GM19395 (cell line): ENCODE data around the gene BTAF1.

Source experiments
- ATAC-seq: cut with Tn5 transposase; IDR thresholded peaks from one replicate; pipeline ENCODE4 v1.9.1; 2021; ENCODE audit warnings: mild to moderate bottlenecking, moderate library complexity; ENCODE audit not compliant: unreplicated experiment

BTAF1 gene

DNA sequence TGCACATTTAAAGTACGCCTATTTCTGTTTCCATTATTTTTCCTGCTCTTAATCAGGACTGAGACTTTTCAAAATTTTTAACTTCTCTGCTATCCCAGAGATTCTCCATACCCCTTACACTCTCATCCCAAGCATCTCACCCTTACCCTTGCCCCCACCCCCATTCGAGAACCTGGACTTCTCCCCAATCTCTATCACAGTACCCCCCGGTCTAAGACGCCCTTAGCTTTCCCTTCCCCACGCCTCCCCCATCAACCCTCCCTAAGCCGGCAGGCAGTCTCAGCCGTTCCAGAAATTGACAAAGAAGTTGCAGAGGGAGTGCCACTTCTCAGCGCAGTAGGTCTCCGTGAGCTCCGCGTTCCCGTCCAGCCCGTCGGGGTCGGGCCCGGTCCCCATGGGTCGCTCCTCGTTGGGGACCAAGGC is 15.6 kb upstream of the BTAF1 start:
- ATAC-seq: no peak

DNA sequence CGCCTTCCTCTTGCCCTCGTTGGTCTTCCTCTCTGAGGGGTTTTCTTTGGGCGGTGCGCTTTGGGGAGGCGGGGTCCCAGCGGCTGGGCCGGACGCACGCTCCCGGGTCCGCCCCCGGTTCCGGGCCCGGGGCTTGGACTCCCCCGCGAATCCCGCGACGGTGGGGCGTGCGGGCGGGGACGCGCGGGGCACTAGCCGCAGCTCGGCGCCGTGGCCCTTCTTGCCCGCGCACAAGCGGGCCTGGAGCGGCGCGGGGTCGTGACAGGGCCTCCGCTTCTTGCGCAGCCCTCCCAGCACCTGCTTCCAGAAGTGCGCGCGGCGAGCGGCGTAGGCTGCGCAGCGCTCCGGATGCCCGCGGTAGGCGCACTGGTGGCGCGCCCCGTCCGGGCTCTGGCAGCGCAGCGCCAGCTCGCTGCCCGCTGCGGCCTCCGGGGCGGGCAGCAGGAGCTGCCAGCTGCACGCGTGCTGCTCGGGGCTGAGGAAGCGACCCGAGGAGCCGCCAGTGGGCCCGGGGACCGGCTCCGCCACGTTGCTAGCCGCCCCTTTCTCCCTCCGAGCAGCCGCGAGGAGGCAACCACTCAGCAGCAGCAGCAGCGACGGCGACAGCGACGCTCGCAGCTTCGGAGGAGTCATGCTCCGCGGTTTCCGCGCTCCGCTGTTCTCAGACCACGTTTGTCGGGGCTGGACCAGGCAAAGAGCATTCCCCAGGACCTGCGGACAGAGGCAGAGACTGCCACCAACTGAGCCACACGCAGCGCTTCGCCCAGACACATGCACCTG is 15.0 kb upstream of the BTAF1 start:
- peak; percentile 96 for ATAC-seq

DNA sequence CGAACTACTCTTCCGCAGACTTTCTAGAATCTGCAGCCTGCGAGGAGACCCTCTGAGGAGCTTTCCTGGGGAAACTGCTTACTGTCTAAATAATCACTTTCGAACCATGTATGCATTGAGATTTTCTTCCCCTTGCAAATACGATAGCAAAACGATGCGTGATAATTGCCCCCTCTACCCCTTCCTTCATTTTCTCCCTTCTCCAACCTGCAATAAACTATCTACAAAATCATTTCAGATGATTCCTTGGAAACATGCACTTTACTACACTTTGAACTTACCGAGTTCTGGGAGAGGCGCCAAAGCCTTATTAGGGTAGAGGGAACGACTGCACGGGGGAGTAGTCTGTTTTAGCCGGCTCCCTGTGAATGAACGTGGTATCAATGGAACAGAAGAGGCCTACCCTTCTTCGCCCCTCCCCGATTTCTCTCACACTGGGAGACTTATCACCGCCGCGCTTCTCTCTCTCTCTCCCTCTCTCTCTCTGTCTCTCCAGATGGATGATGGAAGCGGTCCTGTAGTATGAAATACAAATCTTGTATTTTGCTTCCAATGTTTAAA is 14.4 kb upstream of the BTAF1 start, which contains the start of gene FGFBP3:
FGFBP3 (minus strand) TSS at position 370 of the 561 bp plus-strand sequence. CDS start 517 bp downstream, outside the sequence.
- ATAC-seq: peak; percentile 8

DNA sequence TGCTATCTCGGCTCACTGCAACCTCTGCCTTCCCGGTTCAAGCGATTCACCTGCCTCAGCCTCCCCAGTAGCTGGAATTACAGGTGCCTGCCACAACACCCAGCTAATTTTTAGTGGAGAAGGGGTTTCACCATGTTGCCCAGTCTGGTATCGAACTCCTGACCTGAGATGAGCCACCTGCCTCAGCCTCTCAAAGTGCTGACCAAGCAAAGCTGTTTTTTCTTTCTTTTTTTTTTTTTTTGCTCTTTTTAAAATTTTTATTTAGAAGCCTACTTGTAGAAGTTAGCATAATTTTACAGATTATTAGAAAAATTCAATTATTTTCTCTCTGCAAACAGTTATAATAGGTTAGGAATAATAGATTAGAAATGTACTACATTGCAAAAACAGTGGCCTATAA is 13.1 kb upstream of the BTAF1 start:
- no peak for ATAC-seq

DNA sequence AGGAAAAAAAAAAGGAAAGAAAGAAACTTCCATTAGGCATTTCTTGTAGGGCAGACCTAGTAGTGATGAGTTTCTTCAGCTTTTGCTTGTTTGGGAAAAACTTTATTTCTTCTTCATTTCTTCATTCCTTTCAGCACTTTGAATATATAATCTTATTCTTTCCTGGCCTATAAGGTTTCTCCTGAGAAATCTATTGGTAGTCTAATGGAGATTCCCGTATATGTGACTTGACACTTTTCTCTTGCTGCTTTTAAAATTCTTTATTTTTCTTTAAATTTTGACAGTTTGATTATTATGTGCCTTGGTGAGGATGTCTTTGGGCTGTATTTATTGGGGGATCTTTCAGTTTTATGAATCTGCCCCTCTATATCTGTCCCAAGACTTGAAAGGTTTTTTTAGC is 3.9 kb upstream of the BTAF1 start:
- no peak for ATAC-seq

DNA sequence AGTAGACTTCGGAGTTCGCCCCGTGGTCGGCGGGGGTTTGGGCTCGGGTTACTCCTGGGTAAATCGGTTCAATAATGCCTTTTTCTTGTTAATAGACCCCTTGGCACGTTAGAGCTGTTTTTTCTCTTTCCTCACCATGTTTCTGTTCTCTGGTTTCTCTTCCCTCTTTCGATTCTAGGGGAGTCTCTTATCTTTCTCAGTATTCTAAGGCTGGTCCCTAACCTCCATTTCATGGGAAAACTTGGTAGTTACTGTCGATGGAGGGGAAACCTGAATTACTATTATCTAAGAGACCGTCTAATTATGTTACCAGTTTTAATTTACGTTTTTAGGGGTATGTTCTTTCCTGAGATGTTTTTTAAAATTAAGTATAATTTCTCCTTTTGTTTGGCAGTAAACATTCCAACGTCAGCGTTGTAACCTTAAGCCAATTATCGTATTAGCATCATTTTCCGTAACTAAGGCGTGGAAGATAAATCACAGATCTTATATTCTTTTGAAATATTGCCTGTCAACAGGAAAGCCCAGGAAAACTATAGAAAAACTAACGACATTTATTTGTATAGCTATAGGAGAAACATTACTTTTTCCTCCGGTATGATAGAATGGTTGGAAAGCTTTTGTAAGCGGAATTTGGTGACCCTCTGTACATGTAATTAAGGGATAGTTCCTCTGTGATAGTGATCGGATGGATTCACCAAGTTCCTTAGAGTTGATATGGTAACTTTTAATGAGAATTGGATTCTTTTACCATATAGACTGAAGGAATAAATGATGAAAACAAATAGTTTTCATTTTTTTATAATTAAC is 847 bp downstream of the BTAF1 start:
- ATAC-seq: peak; percentile 35

DNA sequence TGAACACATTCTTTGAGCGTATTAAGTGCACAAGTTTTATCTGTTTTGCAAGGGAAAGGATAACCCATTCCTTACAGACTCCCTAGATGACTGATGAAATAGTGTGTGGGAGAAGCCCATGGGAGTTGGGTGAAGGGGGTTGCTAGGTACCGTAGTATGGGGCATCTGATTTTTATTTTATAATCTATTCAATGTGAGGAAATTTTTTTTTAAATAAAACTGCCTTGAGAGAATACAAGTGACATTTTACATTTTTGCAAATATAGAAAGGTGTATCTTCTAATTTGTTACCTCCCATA is 1.4 kb downstream of the BTAF1 start:
- no peak for ATAC-seq

DNA sequence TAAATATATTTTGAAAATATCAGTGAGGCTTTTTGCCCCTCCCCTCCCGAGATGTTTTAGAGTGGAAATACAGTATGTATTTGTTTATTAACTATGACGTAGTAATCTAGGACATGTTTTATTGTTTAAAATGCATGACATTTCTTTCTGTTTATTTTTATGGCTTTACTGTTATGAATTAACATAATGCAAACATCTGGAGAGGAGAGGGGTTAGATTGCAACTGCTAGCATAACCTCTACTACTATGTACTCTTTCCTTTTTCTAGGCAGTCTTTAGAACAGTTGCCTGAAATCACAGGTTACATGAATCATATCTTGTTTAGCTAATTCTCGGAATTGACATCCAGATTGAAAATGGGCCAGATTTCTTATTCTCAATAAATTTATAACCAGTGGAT is 7.4 kb downstream of the BTAF1 start:
- no peak for ATAC-seq

DNA sequence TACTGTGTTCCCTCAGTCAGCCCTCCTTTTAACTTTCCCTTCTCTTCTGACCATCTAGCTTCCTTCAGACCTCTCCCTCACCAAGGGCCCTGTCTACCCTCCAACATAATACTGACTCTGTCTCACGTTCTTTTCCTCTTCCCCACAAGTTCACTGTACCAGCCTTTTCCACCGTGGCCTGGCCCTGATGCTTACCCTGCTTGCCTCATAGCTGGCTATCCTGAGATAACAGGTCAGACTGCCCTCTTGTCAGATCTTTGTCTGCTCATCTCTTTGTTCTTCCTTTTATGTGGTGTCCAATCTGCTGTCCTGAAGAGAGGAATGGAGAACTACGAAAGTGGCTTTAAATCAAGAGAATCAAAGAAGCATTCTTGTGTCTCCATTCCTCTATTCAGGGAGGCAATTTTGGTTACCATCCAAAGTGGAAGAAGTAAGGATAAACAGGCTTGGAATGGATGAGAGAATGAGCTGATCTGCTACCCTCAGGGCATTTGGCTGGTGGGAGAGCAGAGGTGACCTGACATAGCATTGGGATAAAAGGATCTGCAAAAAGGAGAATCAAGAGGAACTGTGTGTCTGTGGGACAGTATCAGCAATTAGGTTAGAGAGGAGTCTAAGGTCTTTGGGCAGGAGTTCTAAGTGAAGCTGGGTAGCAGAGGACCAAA is 8.1 kb downstream of the BTAF1 start:
- no peak for ATAC-seq

DNA sequence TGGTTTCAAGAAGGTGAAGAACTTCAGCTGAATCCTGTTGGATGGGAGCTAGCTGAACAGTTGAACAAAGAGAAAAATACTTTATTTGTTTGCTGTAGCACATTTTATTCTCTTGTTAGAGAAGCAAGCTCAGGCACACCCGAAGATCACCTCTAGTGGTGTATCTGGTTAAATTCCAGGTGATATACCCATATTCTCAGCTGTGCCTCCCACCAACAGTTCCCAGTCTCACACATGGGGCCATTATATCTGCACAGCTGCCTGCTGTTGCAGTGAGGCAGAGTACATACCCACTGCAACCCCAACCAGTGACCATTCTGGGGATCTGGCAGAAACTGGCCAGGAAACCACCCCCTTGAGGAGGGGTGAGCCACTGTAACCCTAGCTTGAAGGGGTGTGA is 9.2 kb downstream of the BTAF1 start:
- ATAC-seq: no peak

DNA sequence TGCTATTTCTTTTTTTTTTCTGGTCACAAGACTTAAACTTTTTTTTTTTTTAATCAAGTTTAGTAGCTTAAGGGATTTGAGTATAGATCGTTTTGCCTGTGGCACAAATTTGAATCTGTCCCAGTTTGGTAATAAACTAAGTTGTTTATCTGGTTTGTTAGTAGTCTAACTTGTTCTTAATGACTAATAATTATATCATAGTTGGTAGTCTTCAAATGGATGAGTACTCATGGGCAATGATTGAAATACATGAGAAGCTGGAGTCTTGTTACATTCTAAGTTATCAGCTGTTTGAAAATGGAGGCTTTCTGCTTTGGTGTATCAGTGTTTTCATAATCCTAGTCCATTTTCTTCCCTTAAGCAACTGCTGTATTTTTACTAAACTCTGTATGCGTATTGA is 12.3 kb downstream of the BTAF1 start:
- no peak for ATAC-seq

DNA sequence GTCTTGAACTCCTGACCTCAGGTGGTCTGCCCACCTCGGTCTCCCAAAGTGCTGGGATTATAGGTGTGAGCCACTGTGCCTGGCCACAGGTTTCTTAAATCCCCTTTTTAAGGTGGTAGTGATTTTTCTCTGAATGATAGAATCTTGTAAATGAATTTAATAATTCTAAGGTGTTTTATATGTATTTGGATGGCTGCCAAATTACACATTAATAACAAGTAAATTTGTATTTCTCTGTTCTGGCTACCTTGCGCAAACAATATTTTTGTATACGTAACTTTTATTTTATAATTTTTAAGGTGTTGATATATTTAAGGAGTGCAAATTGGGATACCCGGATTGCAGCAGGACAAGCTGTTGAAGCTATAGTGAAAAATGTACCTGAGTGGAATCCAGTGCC is 16.1 kb downstream of the BTAF1 start:
- ATAC-seq: no peak

DNA sequence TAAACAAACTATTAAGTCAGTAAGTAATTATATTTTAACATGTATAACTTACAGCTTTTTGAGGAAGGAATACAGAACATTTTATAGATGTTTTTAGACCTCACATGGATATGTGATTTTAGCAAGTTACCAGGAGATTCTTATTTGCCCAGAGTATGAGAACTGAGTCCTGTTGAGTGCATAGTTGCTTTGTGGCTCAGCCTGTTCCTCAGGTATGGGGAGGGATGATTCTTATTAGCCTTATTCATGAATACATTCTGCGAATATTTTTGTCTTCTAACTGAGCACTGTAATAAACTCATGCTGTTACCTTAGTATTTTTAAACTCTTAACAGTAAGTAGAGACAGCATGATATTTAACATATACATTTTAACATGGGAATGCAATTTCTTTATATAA is 17.9 kb downstream of the BTAF1 start:
- no peak for ATAC-seq

DNA sequence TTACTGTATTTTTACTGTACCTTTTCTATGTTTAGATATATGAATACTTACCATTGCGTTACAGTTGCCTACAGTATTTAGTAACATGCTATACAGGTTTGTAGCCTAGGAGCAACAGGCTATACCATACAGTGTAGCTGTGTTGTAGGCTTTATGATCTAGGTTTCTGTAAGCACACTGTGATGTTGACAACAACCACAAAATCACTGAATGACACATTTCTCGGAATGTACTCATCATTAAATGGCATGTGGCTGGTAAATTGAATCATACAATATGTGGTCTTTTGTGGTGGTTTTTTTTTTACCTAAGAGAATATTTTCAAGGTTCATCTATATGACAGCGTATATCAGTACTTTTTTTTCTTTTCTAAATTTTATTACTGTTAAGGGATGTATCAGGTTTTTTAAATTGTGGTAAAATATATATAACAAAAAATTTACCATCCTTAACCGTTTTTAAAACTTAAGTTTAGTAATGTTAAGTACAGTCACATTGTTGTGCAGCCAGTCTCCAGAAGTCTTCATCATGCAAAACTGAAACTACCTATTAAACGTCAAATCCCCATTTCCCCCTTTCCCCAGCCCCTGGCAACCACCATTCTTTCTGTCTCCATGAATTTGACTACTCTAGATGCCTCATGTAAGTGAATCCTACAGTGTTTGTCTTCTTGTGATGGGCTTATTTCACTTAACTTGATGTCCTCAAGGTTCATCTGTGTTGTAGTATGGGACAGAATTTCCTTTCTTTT is 21.5 kb downstream of the BTAF1 start:
- ATAC-seq: no peak

DNA sequence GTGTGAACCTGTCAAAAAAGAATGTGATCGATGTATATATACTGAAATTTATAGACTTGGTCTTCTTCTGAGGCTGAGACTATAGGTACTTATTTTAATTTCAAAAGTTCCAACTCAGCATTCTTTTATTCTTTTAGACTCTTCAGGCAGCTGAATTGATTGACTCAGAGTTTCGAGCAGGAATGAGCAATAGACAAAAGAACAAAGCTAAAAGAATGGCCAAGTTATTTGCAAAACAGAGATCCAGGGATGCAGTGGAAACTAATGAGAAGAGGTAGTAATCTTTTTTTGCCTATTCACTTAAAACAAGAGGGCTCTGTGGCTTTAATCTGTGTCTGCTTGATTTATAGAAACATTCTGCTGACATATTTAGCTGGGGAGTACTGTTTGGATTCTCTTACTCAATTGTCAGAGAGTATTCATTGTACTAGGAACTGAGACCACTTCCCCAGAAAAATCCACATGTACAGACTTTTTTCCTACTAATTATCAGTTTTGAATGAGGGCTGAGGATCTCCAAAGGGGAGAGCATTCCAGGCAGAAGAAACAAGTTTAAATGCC is 30.1 kb downstream of the BTAF1 start:
- ATAC-seq: no peak

DNA sequence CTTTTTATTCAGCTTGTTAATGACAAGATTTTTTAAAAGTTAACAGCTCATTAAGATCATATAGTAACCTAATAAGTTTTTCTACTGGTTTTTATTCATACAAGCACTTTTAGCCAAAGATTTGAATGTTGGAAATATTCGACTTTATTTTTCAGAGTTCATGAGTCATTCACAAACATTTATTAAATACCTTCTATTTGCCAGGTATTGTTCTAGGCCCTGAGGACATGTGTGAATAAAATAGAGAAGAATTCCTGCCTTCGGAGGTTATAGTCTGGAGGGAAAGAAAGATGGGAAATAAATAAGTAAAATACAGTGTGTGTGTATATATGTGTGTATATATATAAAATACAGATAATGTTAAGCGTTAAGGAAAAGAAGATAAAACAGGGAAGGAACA is 31.5 kb downstream of the BTAF1 start:
- no peak for ATAC-seq

DNA sequence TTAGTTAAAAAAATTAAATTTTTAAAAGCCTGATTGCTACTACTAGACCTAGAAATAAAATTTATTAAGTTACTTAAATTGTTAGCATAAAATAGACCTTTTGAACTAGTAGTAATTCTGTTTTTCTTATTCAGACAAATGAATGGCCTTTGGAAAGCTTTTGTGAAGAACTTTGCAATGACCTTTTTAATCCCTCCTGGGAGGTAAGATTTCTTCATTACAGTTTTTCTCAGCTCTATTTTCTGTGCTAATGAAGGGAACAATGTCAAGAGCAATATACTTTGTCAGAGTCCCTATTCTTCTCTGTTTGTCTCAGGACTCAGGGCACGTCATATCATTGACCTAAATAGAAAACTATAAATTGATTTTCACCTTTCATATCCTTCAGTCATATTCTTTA is 33.5 kb downstream of the BTAF1 start:
- ATAC-seq: no peak

DNA sequence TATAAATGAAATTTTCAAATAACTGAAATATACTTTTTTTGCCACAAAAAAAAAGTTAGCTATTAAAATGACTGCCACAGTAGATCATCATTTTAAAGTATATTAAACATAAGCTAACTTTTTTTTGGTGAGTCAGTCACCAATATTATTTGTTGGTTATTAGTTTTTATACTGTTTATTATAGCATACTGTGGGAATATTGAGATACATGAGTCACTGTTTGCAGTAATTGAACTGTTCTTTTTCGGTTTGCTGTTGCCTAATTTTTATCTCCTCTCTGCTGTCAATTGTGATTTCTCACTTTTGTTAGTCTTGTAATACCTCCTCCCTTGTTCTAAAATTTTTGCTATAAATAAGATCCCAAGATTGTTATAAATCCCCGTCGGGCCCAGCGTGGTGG is 45.7 kb downstream of the BTAF1 start:
- no peak for ATAC-seq

DNA sequence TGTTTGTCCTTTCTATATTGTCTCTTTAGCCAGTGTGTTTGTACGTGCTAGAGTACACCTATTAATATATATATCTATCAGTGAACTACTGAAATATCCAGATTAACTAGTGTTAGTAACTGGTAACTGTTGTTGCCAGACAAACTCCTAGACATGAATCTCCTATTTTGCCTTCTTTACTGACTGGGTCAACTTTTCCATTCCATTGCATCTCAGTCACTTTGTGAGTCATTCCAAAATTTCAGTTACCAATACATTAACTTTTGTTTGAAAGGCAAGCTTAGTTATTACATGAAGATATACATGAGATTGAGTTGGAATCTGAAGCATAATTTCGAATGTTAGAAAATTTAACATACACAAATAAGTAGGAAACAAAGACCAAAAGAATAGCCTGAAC is 51.4 kb downstream of the BTAF1 start:
- no peak for ATAC-seq

DNA sequence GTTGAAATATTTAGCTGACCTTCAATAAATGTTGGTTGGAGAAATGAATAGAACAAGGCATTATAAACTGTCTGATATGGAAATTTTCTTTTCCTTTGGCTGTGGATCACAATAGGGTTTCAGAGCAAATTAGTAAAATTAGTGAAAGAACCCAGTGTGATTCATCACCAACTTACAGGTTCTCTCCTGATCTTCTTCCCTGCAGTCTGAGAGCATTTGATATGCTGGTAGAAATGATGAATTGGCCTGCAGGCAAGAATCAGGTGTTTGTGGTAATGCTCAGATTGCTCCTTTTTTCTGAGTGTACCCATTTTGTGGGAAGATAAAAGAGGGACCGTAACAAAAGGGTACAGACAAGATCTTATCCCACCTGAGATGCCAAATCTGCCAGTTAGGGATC is 51.9 kb downstream of the BTAF1 start:
- no peak for ATAC-seq
